CD14-positive monocyte (primary cell): Measurements from ENCODE around the gene TICRR. TPM values are rescaled to one million over a fixed set of nuclear protein-coding genes. Genes with fewer than 3 reads are reported as not detected.

Experiments
- DNase-seq, 3 donors: peaks; one replicate each; pipeline ENCODE4 v3.0.0-alpha.2; 2011 to 2022
- H2AFZ ChIP-seq: 2 replicates; pipeline ENCODE4 v1.6.0; 2012; ENCODE audit warnings: mild to moderate bottlenecking, low read depth, low read length, inconsistent platforms; ENCODE audit not compliant: insufficient read depth, poor library complexity, severe bottlenecking
- H3K27ac ChIP-seq, 2 donors: 1 replicate in 1 of 2; 2 replicates in 1 of 2; pipeline ENCODE4 v1.5.1; 2012 to 2013; ENCODE audit warnings: low read length in 2 of 2, control low read depth in 1 of 2, inconsistent platforms in 1 of 2, low read depth in 1 of 2, mild to moderate bottlenecking in 1 of 2
- H3K27me3 ChIP-seq, 2 donors: one replicate each; pipeline versions ENCODE4 v1.6.0 to v1.6.1; 2011 to 2013; ENCODE audit warnings: low read length in 2 of 2; ENCODE audit not compliant: control insufficient read depth in 2 of 2, insufficient read depth in 2 of 2
- H3K36me3 ChIP-seq, 2 donors: replicated peaks in 1 of 2; 1 replicate in 1 of 2; 2 replicates in 1 of 2; pipeline versions ENCODE4 v1.5.1 to v1.6.1; 2012 to 2013; ENCODE audit warnings: low read length in 2 of 2, control low read depth in 1 of 2, inconsistent platforms in 1 of 2, mild to moderate bottlenecking in 1 of 2; ENCODE audit not compliant: insufficient read depth in 2 of 2, control insufficient read depth in 1 of 2
- H3K4me1 ChIP-seq, 2 donors: 1 replicate in 1 of 2; 2 replicates in 1 of 2; pipeline versions ENCODE4 v1.5.1 to v1.6.1; 2012 to 2013; ENCODE audit warnings: low read length in 2 of 2, control low read depth in 1 of 2, inconsistent platforms in 1 of 2, mild to moderate bottlenecking in 1 of 2, moderate library complexity in 1 of 2; ENCODE audit not compliant: insufficient read depth in 2 of 2, control insufficient read depth in 1 of 2
- H3K4me2 ChIP-seq: replicated peaks from 2 replicates; pipeline ENCODE3; 2012; ENCODE audit warnings: low read length, moderate library complexity, mild to moderate bottlenecking; ENCODE audit not compliant: poor library complexity, severe bottlenecking; ENCODE audit errors: extremely low read depth
- H3K4me3 ChIP-seq, 3 experiments: fragments of 200-600 bp in 1 of 3; sonication (generic) in 1 of 3; replicated peaks in 1 of 3; 1 replicate in 2 of 3; 2 replicates in 1 of 3; pipeline ENCODE4 v1.5.1; 2011 to 2013; ENCODE audit warnings: low read length in 3 of 3, mild to moderate bottlenecking in 3 of 3, control low read depth in 2 of 3, low read depth in 2 of 3, inconsistent platforms in 1 of 3, moderate library complexity in 1 of 3
- H3K79me2 ChIP-seq: 2 replicates; pipeline ENCODE4 v1.6.0; 2012; ENCODE audit warnings: mild to moderate bottlenecking, control low read depth, inconsistent platforms, low read length, moderate library complexity; ENCODE audit not compliant: insufficient read depth
- H3K9ac ChIP-seq: 2 replicates; pipeline ENCODE4 v1.6.0; 2017; ENCODE audit warnings: low read length, mild to moderate bottlenecking; ENCODE audit not compliant: insufficient read depth, poor library complexity, severe bottlenecking
- H3K9me3 ChIP-seq, 2 donors: replicated peaks in 1 of 2; 1 replicate in 1 of 2; 2 replicates in 1 of 2; pipeline versions ENCODE4 v1.5.1 to v1.6.1; 2012 to 2013; ENCODE audit warnings: low read length in 2 of 2, control low read depth in 1 of 2; ENCODE audit not compliant: control insufficient read depth in 1 of 2, insufficient read depth in 1 of 2
- H4K20me1 ChIP-seq: 2 replicates; pipeline ENCODE4 v1.6.0; 2012; ENCODE audit warnings: mild to moderate bottlenecking, low read length, control low read depth, moderate library complexity; ENCODE audit not compliant: insufficient read depth
- H3K27ac Mint-ChIP-seq, 7 donors: one replicate each; pipeline ENCODE4 v1.8.0; 2020; ENCODE audit warnings: mild to moderate bottlenecking in 7 of 7, mixed read lengths in 7 of 7, moderate library complexity in 6 of 7, inconsistent platforms in 2 of 7
- H3K27me3 Mint-ChIP-seq, 3 donors: one replicate each; pipeline ENCODE4 v1.8.0; 2021 to 2022; ENCODE audit warnings: low read depth in 3 of 3, mild to moderate bottlenecking in 3 of 3, mixed read lengths in 3 of 3, moderate library complexity in 3 of 3, inconsistent platforms in 1 of 3
- H3K36me3 Mint-ChIP-seq, 2 donors: one replicate each; pipeline ENCODE4 v1.8.0; 2020; ENCODE audit warnings: mixed read lengths in 2 of 2, inconsistent platforms in 1 of 2, mild to moderate bottlenecking in 1 of 2
- H3K4me1 Mint-ChIP-seq: one replicate; pipeline ENCODE4 v1.8.0; 2020; ENCODE audit warnings: mild to moderate bottlenecking, mixed read lengths
- H3K4me3 Mint-ChIP-seq, 2 donors: one replicate each; pipeline ENCODE4 v1.8.0; 2020; ENCODE audit warnings: mild to moderate bottlenecking in 2 of 2, mixed read lengths in 2 of 2, moderate library complexity in 1 of 2
- H3K9me3 Mint-ChIP-seq, 7 donors: one replicate each; pipeline ENCODE4 v1.8.0; 2020 to 2022; ENCODE audit warnings: mixed read lengths in 7 of 7, mild to moderate bottlenecking in 6 of 7, moderate library complexity in 6 of 7, inconsistent platforms in 2 of 7
- WGBS: methylation state at CpG from one replicate; pipeline ENCODE4 v1.1.5; 2013; ENCODE audit warnings: missing lambda C conversion rate; ENCODE audit not compliant: insufficient coverage; 5-methylcytosine and 5-hydroxymethylcytosine counted together
- intact Hi-C, 2 donors: fragments of 100-400 bp; cut with micrococcal nuclease; formaldehyde crosslinking; loops; one replicate each; pipeline versions ENCODE4 v1.15.0 to v1.15.1; 2023
- polyA plus RNA-seq, 3 donors: library from polyadenylated mRNA; depleted of rRNA in 1 of 3; unstranded in 2 of 3; stranded (reverse) in 1 of 3; fragments of 300-500 nt in 2 of 3; fragments of >200 nt in 1 of 3; fragmentation: Illumina TruSeq in 2 of 3; gene quantifications; 1 replicate in 2 of 3; 2 replicates in 1 of 3; pipeline ENCODE4 v1.2.3, GENCODE V29; 2012 to 2021
- TF ChIP-seq, protein P1 (sequence below): fragments of 200-600 bp; IDR thresholded peaks from one replicate; pipeline ENCODE4 v1.8.0; 2022; ENCODE audit warnings: antibody characterized with exemption, mild to moderate bottlenecking

The TICRR gene
- polyA plus RNA-seq, 3 donors, result not detected

- Histone ChIP-seq H3K4me3 (no peak overlapping the region), H3K4me2 (no peak overlapping the region), H3K9ac (no peak overlapping the region), H3K9me3 (peaks cover 9 to 56% of the 10 kb centered on the region in 2 donors), H3K27ac (no peak overlapping the region), H2AFZ (no peak overlapping the region), H3K79me2 (no peaks in the 10 kb centered on the region), H3K36me3 (peaks cover 31 to 37% of the 10 kb centered on the region in 2 donors), H4K20me1 (no peaks in the 10 kb centered on the region), H3K4me1 (no peaks in the 10 kb centered on the region), H3K27me3 (no peaks in the 10 kb centered on the region)
- 97% methylated on average over 14 of the region's 18 CpGs for WGBS
- no peak overlapping the region for H3K27ac Mint-ChIP-seq
- DNase-seq, result no peak
- TF ChIP-seq, protein P1, sequence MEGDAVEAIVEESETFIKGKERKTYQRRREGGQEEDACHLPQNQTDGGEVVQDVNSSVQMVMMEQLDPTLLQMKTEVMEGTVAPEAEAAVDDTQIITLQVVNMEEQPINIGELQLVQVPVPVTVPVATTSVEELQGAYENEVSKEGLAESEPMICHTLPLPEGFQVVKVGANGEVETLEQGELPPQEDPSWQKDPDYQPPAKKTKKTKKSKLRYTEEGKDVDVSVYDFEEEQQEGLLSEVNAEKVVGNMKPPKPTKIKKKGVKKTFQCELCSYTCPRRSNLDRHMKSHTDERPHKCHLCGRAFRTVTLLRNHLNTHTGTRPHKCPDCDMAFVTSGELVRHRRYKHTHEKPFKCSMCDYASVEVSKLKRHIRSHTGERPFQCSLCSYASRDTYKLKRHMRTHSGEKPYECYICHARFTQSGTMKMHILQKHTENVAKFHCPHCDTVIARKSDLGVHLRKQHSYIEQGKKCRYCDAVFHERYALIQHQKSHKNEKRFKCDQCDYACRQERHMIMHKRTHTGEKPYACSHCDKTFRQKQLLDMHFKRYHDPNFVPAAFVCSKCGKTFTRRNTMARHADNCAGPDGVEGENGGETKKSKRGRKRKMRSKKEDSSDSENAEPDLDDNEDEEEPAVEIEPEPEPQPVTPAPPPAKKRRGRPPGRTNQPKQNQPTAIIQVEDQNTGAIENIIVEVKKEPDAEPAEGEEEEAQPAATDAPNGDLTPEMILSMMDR, result no peak
- H3K9me3 Mint-ChIP-seq, result peaks cover 36 to 54% (median 49%) of the 10 kb centered on the region in 7 donors
- no peak overlapping the region for H3K4me3 Mint-ChIP-seq
- H3K36me3 Mint-ChIP-seq, result peaks cover 30 to 41% of the 10 kb centered on the region in 2 donors
- no peaks in the 10 kb centered on the region for H3K4me1 Mint-ChIP-seq
- intact Hi-C loops, result no loop called here
- peaks cover 1 to 3% (median 1%) of the 10 kb centered on the region in 3 donors for H3K27me3 Mint-ChIP-seq
Measured at GRCh38 chr15:89632563-89633430, 57.5 kb downstream of the TICRR start.

DNA sequence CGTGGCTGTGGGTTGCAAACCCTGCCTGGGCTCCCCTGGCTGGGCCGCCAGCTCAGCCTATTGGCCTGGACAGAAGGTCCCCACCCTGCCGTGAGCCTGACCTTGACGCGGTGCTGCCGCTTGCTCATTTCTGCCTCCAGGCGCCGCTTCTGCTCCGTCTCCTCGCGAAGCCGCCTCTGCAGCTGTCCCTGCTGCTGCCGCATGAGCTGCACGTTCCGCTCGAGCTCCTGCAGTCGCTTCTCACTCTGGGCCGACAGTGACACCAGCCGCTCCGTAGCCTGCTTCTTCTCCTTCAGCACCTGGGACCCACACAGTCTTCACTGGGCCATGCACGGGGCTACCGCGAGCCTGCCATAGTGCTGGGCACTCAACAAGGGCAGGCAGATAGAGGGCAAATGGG is 58.3 kb downstream of the TICRR start:
- Histone ChIP-seq H3K27ac (no peak overlapping the region), H3K4me3 (no peak overlapping the region), H3K4me1 (no peaks in the 10 kb centered on the region), H4K20me1 (no peaks in the 10 kb centered on the region), H3K4me2 (no peak overlapping the region), H3K9me3 (peaks cover 9 to 51% of the 10 kb centered on the region in 2 donors), H3K36me3 (peaks cover 23 to 29% of the 10 kb centered on the region in 2 donors), H3K27me3 (no peaks in the 10 kb centered on the region), H2AFZ (no peak overlapping the region), H3K9ac (no peak overlapping the region), H3K79me2 (no peaks in the 10 kb centered on the region)
- DNase-seq, result no peak
- Mint-ChIP-seq H3K4me1 (no peaks in the 10 kb centered on the region), H3K27ac (no peak overlapping the region), H3K9me3 (peaks cover 36 to 54% (median 49%) of the 10 kb centered on the region in 7 donors), H3K27me3 (peaks cover 1 to 3% (median 1%) of the 10 kb centered on the region in 3 donors), H3K36me3 (peaks cover 26 to 33% of the 10 kb centered on the region in 2 donors), H3K4me3 (no peak overlapping the region)
- WGBS, result 95% methylated on average over 23 of the region's 23 CpGs
- intact Hi-C loops, result no loop called here
- TF ChIP-seq, protein P1, result no peak
